HEK293 (cell line): Measurements from ENCODE around the gene PTGER1.

Experiments
- CTCF ChIP-seq: fragments of 450-650 bp; formaldehyde crosslinking; IDR thresholded peaks from 2 replicates; pipeline ENCODE4 v1.5.1; 2016; ENCODE audit warnings: missing biosample characterization, missing genetic modification characterization
- YY1 ChIP-seq: fragments of 450-650 bp; formaldehyde crosslinking; IDR thresholded peaks from 2 replicates; pipeline ENCODE4 v1.5.1; 2018; ENCODE audit warnings: missing biosample characterization, missing genetic modification characterization
- ZNF692 ChIP-seq: fragments of 450-650 bp; formaldehyde crosslinking; IDR thresholded peaks from 2 replicates; pipeline ENCODE4 v1.5.1; 2016; ENCODE audit warnings: missing biosample characterization, missing genetic modification characterization

- TF ChIP-seq CTCF (tag by site-specific recombination) (no peak), ZNF692 (tag by site-specific recombination) (no peak), YY1 (tag by site-specific recombination) (no peak)
These were observed 327 bp downstream of the PTGER1 start for GRCh38 chr19:14474827-14475226.
